CD4-positive, alpha-beta T cell treated with Interleukin-12 subunit alpha and Interleukin-12 subunit beta, for 1 hour (primary cell): Measurements from ENCODE around the gene ANKRD24.
"Not testable (repeated sequence)": the region's sequence is repeated elsewhere in the genome, so short reads cannot be mapped to it uniquely, and the experiment has no call there.

Source experiments
- DNase-seq: peaks from one replicate; pipeline ENCODE4 v3.0.0-alpha.2; 2020

Gene ANKRD24

GRCh38 chr19:4182084-4182810, at the start of gene ANKRD24, which contains the start of gene SIRT6:
Gene ANKRD24 (plus strand): TSS chr19:4182689. CDS start chr19:4186426, 3,737 bp downstream.
Gene SIRT6 (minus strand): TSS chr19:4182563. CDS start chr19:4182539, 24 bp downstream.
- peak; percentile 97 for DNase-seq

GRCh38 chr19:4134351-4134750, 48.1 kb upstream of the ANKRD24 start:
- no peak for DNase-seq

DNA sequence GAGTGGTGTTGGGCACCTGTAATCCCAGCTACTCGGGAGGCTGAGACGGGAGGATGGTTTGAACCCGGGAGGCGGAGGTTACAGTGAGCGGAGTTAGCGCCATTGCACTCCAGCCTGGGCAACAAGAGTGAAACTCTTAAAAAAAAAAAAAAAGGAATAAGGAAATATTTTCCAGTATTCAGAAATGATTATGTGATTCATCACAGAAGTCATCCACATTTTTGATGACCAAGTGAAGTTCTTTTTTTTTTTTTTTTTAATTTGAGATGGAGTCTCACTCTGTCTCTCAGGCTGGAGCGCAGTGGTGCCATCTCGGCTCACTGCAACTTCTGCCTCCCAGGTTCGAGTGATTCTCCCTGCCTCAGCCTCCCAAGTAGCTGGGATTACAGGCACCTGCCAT, 47.1 kb upstream of the ANKRD24 start:
- DNase-seq = not testable (repeated sequence)

- no peak for DNase-seq
Measured at GRCh38 chr19:4136680-4137088, 45.8 kb upstream of the ANKRD24 start.

- DNase-seq = no peak
Measured at GRCh38 chr19:4138445-4138844, 44.0 kb upstream of the ANKRD24 start.

DNA sequence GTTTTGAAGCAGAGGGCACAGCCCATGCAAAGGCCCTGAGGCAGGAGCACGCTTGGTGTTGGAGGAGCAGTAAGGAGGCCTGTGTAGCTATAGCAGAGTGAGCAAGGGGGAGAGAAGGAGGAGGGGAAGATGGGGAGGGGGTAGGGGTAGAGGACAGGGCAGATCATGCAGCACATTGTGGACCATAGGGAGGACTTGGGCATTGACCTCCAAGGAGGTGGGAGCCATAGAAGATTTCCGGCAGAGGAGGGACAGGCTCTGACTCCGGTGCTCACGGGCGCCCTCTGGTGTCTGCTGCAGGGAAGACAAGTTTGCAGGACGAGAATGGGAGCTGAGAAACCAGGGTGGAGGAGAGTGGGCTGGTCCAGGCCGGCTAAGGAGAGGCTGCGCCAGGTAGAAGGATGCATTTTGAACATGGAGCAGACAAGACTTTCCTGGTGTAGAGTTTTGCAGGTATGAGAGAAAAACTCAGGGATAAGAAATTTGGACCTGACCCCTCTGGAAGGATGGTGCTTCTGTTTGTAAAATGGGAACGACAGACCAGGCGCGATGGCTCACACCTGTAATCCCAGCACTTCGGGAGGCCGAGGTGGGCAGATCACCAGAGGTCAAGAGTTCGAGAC, 42.8 kb upstream of the ANKRD24 start:
- DNase-seq = peak; percentile 84

GRCh38 chr19:4140237-4140711, 42.2 kb upstream of the ANKRD24 start:
- peak; percentile 52 for DNase-seq

GRCh38 chr19:4142916-4143315, 39.6 kb upstream of the ANKRD24 start:
- not testable (repeated sequence) for DNase-seq

- no peak for DNase-seq
Measured at GRCh38 chr19:4144666-4145249, 37.7 kb upstream of the ANKRD24 start.

GRCh38 chr19:4149518-4150288, 32.8 kb upstream of the ANKRD24 start:
- DNase-seq = no peak

GRCh38 chr19:4151623-4152022, 30.9 kb upstream of the ANKRD24 start:
- DNase-seq = no peak

DNA sequence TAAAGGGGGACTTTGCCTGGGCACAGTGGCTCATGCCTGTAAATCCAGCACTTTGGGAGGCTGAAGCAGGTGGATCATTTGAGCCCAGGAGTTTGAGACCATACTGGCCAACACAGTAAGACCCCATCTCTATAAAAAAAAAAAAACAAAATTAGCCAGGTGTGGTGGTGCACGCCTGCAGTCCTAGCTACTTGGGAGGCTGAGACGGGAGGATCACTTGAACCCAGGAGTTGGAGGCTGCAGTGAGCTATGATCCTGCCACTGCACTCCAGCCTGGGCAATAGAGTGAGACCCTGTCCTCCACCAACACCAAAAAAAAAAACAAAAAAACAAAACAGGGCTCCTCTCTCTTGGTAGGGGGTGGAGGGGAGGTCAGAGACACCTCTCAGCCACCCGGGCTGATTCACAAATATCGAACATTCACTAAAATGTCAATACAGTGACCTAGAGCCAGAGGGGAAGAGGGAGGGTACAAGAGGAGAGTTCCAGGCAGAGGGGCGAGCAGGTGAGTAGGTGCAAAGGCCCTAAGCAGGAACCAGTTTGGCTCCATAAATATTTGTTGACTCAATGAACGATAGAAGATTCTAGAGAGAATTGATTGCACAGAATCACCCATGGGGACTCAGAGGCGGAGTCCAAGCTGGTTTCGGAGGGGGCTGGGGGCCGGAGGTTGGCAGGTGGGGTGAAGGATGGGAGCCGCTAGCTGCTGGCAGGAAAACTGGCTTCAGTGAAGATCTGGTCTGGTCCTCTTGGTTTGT, 30.1 kb upstream of the ANKRD24 start:
- DNase-seq = no peak

GRCh38 chr19:4154571-4155312, 27.7 kb upstream of the ANKRD24 start:
- DNase-seq = no peak

DNA sequence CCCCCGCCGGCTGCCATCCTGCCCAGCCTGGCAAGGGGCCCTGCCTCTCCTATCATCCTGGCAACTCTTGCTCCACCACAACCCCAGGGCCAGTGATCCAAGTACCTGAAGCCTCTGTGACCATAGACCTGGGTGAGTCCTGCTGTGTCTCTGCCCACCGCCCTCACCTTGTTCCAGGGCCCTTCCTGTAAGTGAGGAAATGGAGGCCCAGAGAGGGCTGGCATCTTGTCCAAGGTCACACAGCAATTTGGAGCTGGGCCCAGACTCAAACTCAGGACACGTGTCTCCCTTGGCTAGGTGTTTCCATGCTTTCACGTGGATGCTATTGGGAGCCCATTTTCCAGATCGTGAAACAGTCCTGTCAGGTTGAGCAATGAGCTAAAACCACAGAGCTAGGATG, 25.3 kb upstream of the ANKRD24 start:
- no peak for DNase-seq

- DNase-seq = not testable (repeated sequence)
Measured at GRCh38 chr19:4157971-4158370, 24.5 kb upstream of the ANKRD24 start.

DNA sequence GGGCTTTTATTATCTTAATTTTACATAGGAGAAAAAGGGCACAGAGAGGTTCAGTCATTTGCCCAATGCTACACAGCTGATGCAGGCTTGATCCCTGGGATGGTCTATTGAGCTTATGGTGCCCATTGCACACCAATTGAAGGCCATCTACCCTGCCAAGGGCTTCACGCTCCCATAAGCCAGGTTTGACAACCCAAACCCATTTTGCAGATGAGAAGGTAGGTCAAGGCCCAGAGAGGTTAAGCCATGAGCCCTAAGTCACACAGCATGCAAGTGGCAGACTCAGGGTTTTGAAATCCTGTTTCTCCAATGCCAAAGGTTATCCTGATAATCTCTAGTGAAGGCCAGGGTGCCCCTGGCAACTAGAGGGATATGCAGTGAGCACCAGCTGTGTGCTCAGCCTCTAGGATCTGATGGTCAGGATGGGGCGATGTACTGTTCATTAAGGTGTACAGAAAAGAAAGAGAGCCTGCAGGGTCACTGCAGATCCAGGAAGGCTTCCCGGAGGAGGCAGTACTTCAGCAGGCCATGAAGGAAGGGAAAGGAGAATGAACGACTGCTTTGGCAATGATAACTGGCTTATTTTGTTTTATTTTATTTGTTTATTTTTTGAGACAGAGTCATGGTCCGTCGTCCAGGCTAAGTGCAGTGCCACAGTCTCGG, 20.9 kb upstream of the ANKRD24 start:
- no peak for DNase-seq

- DNase-seq = no peak
Measured at GRCh38 chr19:4164262-4164661, 18.2 kb upstream of the ANKRD24 start.

- no peak for DNase-seq
Measured at GRCh38 chr19:4171676-4172075, 10.8 kb upstream of the ANKRD24 start.

DNA sequence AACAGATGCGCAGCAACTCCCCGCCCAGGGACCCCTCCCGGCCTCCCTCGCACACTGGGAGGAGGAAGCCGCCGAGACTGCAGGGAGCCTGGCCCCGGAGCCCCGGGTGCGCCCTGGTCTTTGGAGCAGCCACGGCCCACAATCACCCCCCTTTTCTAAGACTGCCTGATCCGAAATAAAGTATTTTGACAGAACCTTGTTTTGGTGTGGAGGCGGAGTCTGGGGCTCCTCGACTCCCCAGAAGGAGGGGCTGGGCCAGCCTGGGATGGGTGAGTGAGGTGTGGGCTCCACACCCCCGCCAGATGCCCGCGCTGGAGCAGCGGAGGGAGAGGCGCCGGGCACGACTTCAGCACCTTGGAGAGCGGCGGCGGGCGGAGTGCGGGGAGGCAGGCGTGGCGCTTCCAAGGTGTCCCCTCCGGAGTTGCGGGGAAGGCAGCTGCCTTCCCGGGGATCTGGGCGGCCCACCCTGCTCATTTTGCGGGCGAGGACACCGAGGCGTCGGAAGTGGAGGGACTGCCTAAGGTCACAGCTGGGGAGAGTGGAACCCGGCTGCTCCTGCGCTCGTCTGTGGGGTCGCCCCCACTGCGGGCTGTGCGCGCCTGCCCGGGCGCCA, 9.5 kb upstream of the ANKRD24 start:
- DNase-seq = peak; percentile 67

DNA sequence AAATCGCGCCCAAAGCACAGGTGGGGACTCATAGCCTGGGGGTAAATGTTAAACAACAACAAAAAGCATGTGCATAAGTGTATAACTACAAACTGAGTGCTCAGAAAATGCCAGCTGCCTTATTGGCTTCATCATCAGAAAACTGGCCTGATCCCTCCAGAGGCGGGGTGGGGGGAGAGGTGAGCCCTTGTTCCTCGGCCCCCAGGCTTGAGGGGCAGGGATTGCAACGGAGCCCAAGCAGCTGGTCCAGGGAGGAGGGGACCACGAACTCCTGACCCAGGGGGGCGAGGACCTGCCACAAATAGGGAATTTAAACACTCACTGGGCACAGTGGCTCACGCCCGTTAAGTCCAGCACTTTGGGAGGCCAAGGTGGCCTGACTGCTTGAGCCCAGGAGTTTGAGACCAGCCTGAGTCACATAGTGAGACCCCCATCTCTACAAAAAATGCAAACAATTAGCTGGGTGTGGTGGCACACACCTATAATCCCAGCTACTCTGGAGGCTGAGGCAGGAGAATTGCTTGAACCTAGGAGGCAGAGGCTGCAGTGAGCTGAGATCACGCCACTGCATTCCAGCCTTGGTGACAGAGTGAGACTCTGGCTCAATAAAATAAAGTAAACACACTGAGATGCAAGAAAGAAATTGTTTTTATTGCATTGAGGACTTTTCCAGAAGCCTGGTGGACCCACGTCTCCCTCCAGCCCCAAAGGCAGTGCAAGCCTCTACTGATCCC, 8.8 kb upstream of the ANKRD24 start:
- DNase-seq = no peak
